ENCODE results near the gene TXK. TPM values are rescaled to one million over a fixed set of nuclear protein-coding genes. Genes with fewer than 3 reads are reported as not detected.

TXK gene
- total RNA-seq, 1 experiment from 2014 or later: 1.7 TPM

- Histone ChIP-seq H3K9ac (ENCODE audit: low read length) (no peak overlapping the region), H3K9me2 (ENCODE audit: insufficient read depth) (no peaks in the 10 kb centered on the region), H3K27me3 (ENCODE audit: insufficient read depth, low read length) (no peaks in the 10 kb centered on the region), H3K4me2 (ENCODE audit: low read length) (no peak overlapping the region), H3K79me2 (ENCODE audit: insufficient read depth, low read length) (no peaks in the 10 kb centered on the region), H3K4me3 (replicated peaks in 1 of 2; ENCODE audit: low read depth in 1 of 2, low read length in 2 of 2) (no peak overlapping the region), H3K36me3 (ENCODE audit: control insufficient read depth in 1 of 2, insufficient read depth in 2 of 2, low read length in 2 of 2) (no peaks in the 10 kb centered on the region), H3K27ac (ENCODE audit: low read depth, low read length) (no peak overlapping the region), H2AFZ (ENCODE audit: low read depth, low read length, poor library complexity, severe bottlenecking) (peak overlapping the region; percentile 22), H4K20me1 (ENCODE audit: insufficient read depth) (no peaks in the 10 kb centered on the region), H3K9me3 (ENCODE audit: control insufficient read depth in 1 of 2, insufficient read depth in 1 of 2, low read depth in 1 of 2, low read length in 2 of 2) (no peaks in the 10 kb centered on the region), H3K4me1 (ENCODE audit: control insufficient read depth in 1 of 2, insufficient read depth in 2 of 2, low read length in 2 of 2) (peaks cover 0 to 8% of the 10 kb centered on the region in 2 experiments; a peak in 2 of 4 replicates)
- CTCF ChIA-PET: interaction anchor here (0.8 to 1.9 kb wide), 11 partner anchors 10 to 437 kb away, joined by 3 to 9 read pairs (median 4); no protein-coding TSS in a partner anchor
- POLR2A ChIA-PET: no interaction called here
- DNase-seq (ENCODE audit: low read depth, low spot score) (peak; percentile 60), ATAC-seq (peak; percentile 98)
- intact Hi-C loops (cut with micrococcal nuclease): no loop called here
- RAD21 ChIA-PET (ENCODE audit: low non-redundant PET in 1 of 2, low total read pairs in 2 of 2, uncharacterized antibody in 2 of 2, unreplicated experiment in 2 of 2): no interaction called here
- no TSS peak for BruUV-seq (replicated peaks)
- TF ChIP-seq POLR2A (IDR thresholded peaks at IDR 0.05; ENCODE audit: borderline replicate concordance, extremely low read depth, insufficient read depth, insufficient read length) (no peak), ZFX (IDR thresholded peaks at IDR 0.05) (no peak), JUND (IDR thresholded peaks at IDR 0.05) (no peak), TCF7L2 (IDR thresholded peaks at IDR 0.05; ENCODE audit: borderline replicate concordance, extremely low read depth, insufficient read depth, insufficient read length) (no peak), MAX (IDR thresholded peaks at IDR 0.05) (no peak), EZH2 (IDR thresholded peaks at IDR 0.05) (no peak), ZBTB33 (IDR thresholded peaks at IDR 0.05; ENCODE audit: extremely low read depth, insufficient replicate concordance, low read length) (no peak), EGR1 (IDR thresholded peaks at IDR 0.05; ENCODE audit: low read depth) (no peak), SP1 (IDR thresholded peaks at IDR 0.05; ENCODE audit: low read depth) (no peak), CTCF (IDR thresholded peaks at IDR 0.05 in 2 of 3, conservative IDR thresholded peaks at IDR 0.05 in 1 of 3; ENCODE audit: borderline replicate concordance in 1 of 3, insufficient read depth in 1 of 3, low read depth in 2 of 3, low read length in 2 of 3) (peak; percentile 62 to 82 (median 72); a peak in 5 of 6 replicates), RAD21 (IDR thresholded peaks at IDR 0.05; ENCODE audit: low read depth) (peak; percentile 70), CEBPB (IDR thresholded peaks at IDR 0.05; ENCODE audit: low read depth) (no peak), YY1 (IDR thresholded peaks at IDR 0.05; ENCODE audit: extremely low read depth, insufficient replicate concordance, low read depth, low read length) (no peak)
Observed at GRCh38 chr4:48109413-48110263, 24.4 kb downstream of the TXK start.

All from HCT116 (cell line).